NCI-H1694 treated with DMSO at 0.1 percent for 48 hours (cell line): ENCODE results near the gene SLC35F1.
"Not testable (repeated sequence)": the region's sequence is repeated elsewhere in the genome, so short reads cannot be mapped to it uniquely, and the experiment has no call there.

Source experiments
- DNase-seq: peaks from one replicate; lab custom pipeline; 2025; lab: John Stamatoyannopoulos, UW

SLC35F1 gene

DNA sequence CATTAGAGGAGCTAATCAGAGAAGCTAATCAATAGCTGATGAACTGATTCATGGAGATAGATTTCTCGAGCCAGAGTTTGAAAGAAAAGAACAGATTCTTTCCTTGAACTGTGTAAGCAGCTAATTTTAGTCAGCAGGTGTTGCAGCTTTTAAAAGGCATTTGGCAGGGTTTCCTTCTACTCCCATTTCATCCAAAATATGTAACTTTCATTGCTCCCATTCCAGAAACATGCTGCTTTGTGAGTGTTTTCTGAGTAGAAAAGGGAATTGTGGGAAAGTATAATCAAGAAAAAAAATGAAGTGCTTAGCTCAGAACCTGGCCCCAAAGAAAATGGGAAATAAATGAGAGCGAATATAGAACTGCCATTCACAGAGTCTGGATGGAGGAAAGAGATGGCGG is 20.8 kb downstream of the SLC35F1 start:
- no peak for DNase-seq

DNA sequence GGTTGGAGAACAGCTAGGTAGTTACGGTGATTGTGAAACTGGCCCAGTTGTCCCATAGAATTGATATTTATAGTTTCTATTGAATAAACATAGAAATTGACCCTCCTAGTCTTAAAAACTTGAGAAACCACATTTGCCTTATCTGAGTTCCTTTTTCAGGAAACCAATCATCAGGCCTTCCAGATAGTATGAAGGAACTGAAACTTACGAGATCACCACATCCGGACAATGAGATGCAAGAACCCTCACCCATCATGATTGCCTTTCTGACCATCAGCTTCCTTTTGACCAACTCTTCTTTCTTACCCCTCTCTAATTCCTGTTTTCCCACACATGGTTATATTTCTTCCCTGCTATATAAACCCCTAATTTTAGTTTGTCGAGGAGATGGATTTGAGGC is 21.8 kb downstream of the SLC35F1 start:
- no peak for DNase-seq

DNA sequence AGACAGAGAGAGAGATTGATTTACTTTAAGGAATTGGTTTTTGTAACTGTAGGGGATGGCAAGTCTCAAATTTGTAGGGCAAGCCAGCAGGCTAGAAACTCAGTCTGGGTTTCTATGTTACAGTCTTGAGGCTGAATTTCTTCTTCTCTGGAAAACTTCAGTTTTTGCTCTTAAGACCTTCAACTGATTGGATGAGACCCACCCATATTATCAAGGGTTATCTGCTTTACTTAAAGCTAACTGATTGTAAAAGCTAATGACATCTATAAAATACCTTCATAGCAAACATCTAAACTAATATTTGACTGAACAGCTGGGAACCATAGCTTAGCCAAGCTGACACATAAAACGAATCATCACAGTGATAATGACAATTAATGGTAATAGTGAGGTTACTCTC is 22.4 kb downstream of the SLC35F1 start:
- no peak for DNase-seq

GRCh38 chr6:117930645-117931044 is 23.6 kb downstream of the SLC35F1 start:
- no peak for DNase-seq

DNA sequence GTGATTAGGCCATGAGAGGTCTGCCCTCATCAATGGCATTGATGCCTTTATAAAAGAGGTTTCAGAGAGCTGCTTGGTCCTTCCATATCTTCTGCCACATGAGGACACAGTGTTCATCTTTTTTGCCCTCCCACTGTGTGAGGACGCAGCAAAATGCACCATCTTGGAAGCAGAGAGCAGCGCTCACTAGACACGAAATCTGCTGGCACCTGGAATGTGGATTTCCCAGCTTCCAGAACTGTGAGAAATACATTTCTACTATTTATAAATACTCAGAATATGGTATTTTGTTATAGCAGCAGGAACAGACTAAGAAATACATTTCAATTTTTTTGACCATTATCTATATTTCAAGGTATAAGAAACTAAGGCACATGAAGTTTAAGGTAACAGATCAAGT is 24.9 kb downstream of the SLC35F1 start:
- DNase-seq = no peak

DNA sequence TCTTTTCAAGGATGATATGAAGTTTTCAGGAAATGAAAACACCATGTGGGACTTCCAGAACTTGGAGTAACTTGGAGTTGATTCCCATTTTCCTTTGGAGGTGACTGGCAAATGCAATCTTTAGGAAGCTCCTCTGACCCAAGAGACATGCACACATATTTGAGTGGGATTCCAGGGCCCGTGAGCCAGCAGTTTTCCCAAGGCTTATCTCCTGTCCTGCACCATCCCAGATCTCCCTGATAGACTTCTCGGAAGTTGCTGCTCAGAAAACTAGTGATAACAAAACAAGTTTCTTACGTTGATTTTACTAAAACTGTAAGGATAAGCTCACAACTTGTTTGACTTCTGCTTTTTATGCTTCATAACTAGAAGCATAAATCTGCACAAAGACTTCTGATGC is 25.6 kb downstream of the SLC35F1 start:
- DNase-seq = no peak

DNA sequence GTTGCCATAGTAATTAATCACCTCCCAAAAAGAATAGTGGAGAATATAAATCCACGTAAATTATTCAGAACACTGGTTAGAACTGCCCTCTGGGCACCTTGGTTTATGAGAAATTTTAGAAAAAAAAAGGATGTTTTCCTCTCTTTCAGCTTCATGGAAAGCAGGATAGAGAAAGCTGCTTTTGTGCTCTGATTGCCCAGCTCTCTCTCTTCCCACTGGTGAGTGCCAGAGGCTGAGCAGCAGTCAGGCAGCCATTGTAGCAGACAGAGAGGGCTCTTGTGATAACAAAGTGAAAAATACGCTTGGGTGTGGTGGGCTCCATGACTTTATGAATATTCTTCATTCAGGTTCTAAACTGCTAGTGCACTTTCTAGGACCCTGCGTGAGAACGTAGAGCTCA is 26.4 kb downstream of the SLC35F1 start:
- DNase-seq = no peak

GRCh38 chr6:117938311-117938995 is 31.4 kb downstream of the SLC35F1 start:
- DNase-seq = no peak

- no peak for DNase-seq
Observed at GRCh38 chr6:117947234-117947633, 40.2 kb downstream of the SLC35F1 start.

DNA sequence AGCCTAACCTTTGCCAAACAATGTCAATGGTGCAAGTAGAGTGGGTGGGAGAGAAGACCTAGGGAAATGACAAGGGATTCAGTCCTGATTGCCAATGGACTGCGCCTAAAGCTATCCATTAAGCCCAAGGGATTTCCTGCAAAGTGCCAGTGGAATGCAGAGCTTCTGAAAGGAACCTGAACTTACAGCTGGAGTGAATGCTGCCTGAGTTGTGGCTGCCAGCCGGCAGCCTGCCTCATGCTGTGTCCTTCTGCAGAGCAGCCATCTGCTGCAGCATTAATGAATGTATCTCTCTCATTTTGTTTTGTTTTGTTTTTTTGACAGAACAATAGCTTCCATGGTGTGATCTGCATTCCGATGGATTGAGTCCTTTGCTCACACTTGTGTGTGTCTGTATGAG is 44.7 kb downstream of the SLC35F1 start:
- no peak for DNase-seq

GRCh38 chr6:117955684-117956256 is 48.7 kb downstream of the SLC35F1 start:
- no peak for DNase-seq

GRCh38 chr6:117956386-117956785 is 49.3 kb downstream of the SLC35F1 start:
- DNase-seq = no peak

DNA sequence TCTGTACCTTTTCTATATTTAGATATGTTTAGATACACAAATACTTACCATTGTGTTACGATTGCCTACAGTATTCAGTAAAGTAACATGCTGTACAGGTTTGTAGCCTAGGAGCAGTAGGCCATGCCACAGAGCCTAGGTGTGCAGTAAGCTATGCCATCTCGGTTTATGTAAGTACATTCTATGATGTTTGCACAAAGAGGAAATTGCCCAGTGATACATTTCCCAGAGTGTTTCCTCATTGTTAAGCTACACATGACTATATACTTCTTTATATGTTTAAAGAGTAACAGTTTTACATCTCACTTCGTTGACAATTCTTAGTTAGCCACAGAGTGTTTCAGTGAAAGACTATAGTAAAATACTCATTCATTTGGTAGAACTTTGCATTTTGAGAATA is 51.5 kb downstream of the SLC35F1 start:
- DNase-seq = no peak

DNA sequence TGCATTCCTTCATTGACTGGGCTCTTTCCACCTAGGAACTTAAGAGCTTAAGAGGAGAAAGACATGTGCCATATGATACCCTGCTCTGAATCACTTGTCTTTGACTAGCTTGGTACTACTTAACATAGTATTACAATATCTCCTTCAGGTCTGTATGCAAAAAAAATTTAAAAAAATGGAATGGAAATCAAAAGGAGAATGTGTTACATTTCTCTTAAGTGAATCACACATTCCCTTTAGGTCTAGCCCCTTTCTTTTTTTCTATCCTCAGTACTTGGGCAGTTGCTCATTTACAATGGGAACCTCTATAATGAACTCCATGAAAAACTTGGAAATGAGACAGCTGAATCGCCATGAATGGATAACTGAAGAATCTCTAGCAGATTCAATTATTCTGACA is 53.8 kb downstream of the SLC35F1 start:
- DNase-seq = no peak

DNA sequence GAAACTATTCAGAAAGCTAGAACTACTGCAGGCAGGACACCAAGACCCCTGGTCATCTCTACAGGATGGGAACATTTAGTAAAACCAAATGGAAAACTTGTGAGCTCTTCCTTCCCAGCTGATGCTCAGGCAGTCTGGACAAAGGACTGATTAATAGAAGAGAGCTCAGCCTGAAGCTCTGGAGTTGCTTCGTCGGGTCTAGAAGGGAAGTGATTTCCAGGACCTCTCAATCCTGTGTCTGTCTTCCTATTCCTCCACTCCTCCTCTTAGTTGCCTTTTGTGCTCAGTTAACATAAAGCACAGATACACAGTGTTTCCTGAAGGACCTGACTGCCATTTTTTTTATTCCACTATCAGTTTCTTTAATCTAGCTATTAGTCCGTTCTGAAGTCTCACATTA is 54.2 kb downstream of the SLC35F1 start:
- DNase-seq = no peak

- not testable (repeated sequence) for DNase-seq
Observed at GRCh38 chr6:117965763-117966162, 58.7 kb downstream of the SLC35F1 start.

- no peak for DNase-seq
Observed at GRCh38 chr6:117971637-117972036, 64.6 kb downstream of the SLC35F1 start.

DNA sequence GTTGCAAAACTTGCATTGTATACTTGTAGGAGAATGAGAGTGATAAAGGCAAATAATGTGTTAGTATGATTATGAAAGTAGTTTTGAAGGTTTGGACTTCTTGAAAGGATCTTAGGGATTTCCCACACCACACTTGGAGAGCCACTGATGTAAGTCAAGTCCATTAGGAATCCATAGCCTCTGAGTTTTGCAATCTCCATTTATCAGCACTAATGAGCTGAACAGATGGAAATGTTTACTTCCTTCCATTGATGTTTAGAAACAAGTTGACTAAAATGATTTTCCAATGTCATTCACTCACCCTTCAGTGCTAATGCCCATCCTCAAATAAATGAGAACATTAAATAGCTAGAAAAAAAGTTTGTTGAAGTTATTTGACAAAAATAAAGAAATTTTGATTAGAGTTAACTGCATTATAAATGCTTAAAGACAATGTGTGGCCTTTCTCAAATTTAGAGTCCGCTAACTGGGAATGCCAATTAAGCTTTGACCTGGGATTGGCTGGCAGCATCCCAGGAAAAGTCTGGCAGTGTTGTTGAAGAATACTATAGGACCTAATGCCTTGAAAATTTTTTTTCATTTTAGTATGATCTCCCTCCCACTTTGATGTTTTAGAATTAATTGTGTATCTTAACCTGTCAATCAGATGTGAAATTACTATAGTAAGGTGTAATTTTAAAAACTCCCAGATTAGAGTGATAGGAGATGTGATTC is 68.0 kb downstream of the SLC35F1 start:
- no peak for DNase-seq

GRCh38 chr6:117976030-117976651 is 69.1 kb downstream of the SLC35F1 start:
- peak; percentile 13 for DNase-seq

DNA sequence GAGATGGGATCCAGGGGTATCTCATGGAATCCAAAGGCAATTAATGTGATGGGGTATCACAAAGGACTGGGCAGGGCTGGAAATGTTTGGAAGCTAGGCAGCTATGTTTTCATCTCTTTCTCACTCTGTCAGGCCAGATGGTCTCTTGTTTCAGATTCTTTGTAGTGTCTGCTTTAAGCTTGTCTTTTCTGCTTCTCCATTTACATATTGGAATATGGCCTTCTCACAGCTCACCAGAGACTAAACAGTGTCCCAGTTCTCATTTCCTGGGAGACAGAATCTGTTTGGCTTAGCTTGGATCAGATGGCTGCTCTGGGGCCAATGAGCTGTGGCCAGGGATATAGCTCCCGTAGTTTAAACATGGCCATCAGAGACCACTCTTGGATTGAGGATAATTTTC is 78.9 kb downstream of the SLC35F1 start:
- no peak for DNase-seq

DNA sequence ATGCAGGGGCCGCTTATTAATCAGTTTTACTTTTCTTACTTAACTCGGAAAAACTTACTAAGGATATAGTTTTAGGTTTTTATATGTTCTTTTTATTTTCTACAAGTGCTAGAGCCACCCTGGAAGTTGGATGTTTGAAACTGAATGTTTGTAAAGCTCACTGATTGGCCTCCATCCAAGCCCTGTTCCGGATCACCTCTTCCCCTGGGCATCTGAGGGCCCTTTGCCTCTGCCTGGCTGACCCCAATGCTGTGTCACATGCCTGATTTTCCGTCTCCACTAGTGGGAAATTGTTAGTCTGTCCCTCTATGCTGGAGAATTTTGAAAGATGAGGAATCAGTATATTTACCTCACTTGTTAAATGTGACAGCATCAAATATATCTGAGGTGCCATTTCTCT is 79.3 kb downstream of the SLC35F1 start:
- no peak for DNase-seq

DNA sequence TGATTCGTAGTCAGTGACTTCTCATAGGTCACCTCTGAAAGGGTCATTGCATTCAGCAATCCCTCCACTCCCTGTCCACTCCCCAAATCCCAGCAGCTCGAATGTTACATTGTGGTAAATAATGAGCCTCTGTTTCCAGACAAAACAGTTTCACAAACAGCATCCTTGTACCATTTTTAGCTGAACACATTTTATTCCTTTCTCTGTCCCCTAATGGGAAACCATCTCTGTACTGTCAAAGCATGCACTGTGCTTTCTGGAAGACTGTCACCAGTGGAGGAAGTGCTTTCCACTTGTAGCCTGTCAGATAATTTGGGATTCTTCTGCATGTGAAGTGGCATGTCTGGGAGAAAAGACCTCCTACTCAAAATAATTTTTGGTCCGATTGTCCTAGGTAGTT is 82.0 kb downstream of the SLC35F1 start:
- no peak for DNase-seq

DNA sequence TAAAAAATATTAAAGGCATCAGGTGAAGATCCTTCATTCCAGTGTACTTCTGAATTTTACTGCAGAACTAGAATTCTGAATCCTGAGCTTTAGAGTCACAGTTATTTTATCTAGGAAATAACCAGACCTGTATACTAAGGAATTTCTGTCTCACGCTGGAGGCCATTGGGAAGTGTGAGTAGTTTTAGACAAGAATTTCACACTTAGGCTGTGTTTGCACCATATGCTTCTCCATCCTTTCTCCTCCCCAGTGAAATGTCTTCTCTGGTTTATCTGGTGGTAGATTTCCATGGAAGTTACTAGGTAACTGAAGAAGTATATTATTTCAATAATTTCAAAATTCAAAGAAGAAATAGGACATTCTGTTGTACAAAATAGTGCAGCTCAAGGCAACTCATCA is 83.1 kb downstream of the SLC35F1 start:
- DNase-seq = no peak
